GM20000 (cell line): ENCODE results near the gene KIF13A.

ENCODE experiments used
- DNase-seq: peaks from one replicate; pipeline ENCODE4 v3.0.0; 2012; ENCODE audit warnings: low spot score
- TF ChIP-seq, protein P1 (sequence below): IDR thresholded peaks from 2 replicates; pipeline ENCODE4 v1.5.1; 2012; ENCODE audit warnings: mild to moderate bottlenecking, control low read depth; ENCODE audit errors: extremely low read depth, missing control alignments

Gene KIF13A

GRCh38 chr6:17724341-17724740 lies 263.1 kb downstream of the KIF13A start:
- DNase-seq, result no peak
- TF ChIP-seq, protein P1, sequence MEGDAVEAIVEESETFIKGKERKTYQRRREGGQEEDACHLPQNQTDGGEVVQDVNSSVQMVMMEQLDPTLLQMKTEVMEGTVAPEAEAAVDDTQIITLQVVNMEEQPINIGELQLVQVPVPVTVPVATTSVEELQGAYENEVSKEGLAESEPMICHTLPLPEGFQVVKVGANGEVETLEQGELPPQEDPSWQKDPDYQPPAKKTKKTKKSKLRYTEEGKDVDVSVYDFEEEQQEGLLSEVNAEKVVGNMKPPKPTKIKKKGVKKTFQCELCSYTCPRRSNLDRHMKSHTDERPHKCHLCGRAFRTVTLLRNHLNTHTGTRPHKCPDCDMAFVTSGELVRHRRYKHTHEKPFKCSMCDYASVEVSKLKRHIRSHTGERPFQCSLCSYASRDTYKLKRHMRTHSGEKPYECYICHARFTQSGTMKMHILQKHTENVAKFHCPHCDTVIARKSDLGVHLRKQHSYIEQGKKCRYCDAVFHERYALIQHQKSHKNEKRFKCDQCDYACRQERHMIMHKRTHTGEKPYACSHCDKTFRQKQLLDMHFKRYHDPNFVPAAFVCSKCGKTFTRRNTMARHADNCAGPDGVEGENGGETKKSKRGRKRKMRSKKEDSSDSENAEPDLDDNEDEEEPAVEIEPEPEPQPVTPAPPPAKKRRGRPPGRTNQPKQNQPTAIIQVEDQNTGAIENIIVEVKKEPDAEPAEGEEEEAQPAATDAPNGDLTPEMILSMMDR, result no peak

DNA sequence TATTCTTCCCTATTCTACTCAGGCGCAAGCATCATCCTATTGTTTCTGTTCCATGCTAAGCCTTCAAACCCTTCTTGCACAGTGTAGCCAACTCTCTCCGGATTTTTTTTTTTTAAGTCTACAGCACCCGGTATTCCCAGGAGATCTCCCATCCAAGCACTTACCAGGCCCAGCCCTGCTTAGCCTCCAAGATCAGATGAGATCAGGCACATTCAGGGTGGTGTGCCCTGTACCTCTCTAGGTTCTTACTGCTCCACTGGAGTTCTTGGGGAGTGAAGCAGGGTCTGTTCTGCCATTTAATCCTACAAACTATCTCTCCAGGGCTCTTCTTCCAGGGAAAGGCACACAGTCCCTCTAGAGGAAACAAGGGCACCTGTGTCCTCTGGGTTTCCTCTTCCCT lies 265.8 kb downstream of the KIF13A start:
- TF ChIP-seq, protein P1, result no peak
- DNase-seq, result no peak

GRCh38 chr6:17719323-17720041 lies 268.0 kb downstream of the KIF13A start:
- TF ChIP-seq, protein P1, result no peak
- DNase-seq, result no peak

DNA sequence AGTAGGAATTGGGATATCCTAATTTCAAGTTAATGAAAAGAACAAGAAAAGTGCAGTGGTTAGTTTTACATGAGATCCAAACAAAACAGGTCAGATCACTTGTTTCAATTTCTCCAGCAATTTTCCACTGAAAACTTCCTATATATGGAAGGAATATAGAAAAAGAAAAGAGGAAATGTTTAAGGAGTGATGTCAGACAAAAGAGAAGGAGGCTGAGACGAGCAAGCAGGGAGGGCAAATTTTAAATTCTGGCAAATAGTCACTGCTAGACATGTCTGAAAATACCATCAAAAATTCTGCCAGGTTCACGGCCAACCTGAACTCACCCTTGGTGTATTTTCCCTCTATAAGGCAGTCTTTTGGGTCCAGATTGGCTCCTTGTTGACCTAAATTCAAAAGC lies 271.2 kb downstream of the KIF13A start:
- TF ChIP-seq, protein P1, result no peak
- DNase-seq, result no peak

DNA sequence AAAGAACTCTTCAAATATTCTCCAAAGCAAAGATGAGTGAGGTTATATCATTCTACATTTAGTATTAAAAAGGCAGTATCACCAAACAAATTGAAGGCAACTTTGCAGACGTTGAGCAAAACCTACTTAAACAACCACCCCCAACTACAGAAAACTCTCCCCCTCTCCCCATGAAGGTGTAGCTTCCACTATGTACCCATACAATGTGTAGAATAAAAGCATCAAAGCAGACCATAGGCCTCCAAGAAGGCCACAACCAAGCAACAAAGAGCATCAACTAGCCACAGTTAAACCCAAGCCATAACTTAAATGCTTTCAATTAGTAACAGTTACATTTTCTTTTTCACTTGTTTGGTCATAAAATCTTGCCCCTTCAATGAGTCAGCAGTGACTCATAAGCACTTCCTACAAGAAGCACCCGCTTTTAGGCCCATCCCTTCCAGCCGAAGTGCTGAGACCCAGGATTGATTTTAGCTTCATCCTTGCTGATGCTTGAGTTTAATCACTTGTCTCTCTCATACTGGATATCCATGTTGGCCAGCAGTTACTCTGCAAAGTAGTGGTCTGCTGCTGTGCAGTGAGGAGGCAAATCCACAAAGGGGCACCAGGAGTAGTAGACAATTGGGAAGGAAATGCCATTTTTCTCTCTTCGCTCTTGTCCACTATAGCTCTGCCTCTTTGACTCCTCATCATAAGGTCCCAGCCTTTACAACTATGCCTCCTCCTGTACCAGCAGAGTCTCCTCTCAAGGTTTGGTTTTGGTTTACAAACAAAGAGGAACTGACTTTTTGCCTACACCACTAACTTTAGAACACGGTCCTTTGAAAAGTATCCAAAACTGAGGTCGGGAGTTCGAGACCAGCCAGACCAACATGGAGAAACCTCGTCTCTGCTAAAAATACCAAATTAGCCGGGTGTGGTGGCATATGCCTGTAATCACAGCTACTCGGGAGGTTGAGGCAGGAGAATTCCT lies 272.3 kb downstream of the KIF13A start:
- TF ChIP-seq, protein P1, result no peak
- DNase-seq, result peak; percentile 63

DNA sequence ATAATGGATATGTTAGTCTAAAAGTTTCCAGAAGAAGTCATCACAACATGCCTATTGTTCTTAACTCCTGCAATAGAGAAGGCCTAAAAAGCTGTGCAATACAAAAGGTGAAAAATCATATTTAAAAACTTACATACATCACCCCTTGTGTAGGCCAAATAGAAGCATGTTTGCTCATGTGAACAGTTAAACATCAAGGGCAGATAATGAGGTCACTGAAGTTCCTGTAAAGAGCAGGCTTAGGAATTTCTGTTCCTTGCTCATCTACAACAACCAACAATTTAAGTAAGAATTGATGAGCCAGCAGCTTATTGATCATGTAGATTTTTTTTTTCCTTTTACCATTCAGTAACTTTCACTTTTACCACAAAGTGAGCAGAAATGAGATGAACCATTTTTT lies 273.3 kb downstream of the KIF13A start:
- no peak for DNase-seq
- TF ChIP-seq, protein P1, result no peak

DNA sequence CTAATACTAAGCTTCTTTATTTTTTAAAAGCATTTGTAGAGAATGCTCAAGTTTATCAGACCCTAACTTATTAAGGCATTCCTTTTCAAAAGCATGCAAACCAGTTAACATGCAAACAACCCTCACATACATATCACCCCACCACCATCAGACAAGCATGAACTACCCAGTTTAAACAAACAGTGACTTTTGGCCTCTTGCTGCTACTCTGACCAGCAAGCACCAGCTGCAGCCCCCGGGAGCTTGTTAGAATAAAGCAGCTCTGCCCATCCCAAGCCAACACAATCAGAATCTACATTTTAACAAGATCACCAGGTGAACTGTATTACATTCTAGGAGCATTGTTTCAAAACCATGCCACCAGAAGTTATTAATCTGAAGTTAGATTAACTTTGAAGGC lies 274.9 kb downstream of the KIF13A start:
- DNase-seq, result no peak
- TF ChIP-seq, protein P1, result no peak
